MV-4-11 (cell line): Measurements from ENCODE around the gene SORT1.

ENCODE experiments used
- DNase-seq: peaks from one replicate; lab custom pipeline; 2025; lab: John Stamatoyannopoulos, UW

SORT1 gene

DNA sequence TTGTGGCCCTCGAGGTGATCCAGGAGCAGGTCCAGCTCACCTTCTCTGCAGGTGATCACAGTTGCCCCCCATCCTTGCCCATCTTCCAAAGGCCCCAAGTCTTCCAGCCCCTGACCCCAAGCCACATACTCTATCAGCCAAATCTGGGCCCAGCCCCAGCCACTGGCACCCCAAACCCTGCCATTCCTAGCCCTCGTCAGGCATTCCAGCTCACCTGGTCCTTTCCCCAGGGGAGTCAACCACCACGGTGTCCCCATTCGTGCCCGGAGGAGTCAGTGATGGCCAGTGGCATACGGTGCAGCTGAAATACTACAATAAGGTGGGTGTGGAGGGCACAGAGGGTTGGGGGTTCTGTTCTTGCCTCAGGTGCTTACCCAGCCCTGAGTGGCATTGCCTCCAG lies 136.1 kb downstream of the SORT1 start:
- DNase-seq: no peak

DNA sequence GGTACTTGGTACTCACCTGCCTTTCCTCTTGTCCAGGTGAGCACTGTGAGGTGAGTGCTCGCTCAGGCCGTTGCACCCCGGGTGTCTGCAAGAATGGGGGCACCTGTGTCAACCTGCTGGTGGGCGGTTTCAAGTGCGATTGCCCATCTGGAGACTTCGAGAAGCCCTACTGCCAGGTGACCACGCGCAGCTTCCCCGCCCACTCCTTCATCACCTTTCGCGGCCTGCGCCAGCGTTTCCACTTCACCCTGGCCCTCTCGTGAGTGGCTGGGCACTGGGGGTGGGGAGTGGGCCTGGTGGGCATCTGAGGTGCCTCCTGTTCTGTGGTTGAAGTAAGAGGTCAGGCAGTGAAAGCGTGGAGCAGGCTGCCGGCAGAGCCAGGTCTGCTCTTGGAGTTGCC lies 136.7 kb downstream of the SORT1 start:
- DNase-seq: no peak

- no peak for DNase-seq
Observed at GRCh38 chr1:109259674-109260557, 137.8 kb downstream of the SORT1 start.
